Neutrophil (primary cell): ENCODE results near the gene STK32C.

Experiments
- H3K27ac ChIP-seq: fragments of 200-600 bp; sonication (generic); 2 replicates; pipeline ENCODE4 v1.5.1; 2016; ENCODE audit warnings: mild to moderate bottlenecking, moderate library complexity
- H3K27me3 ChIP-seq: fragments of 200-600 bp; sonication (generic); 2 replicates; pipeline ENCODE4 v1.6.0; 2016; ENCODE audit warnings: mild to moderate bottlenecking
- H3K36me3 ChIP-seq: fragments of 200-600 bp; sonication (generic); 2 replicates; pipeline ENCODE4 v1.5.1; 2017
- H3K4me1 ChIP-seq, 2 experiments: fragments of 200-600 bp in 1 of 2; sonication (generic) in 1 of 2; 1 replicate in 1 of 2; 2 replicates in 1 of 2; pipeline versions ENCODE4 v1.5.1 to v1.6.1; 2013 to 2016; ENCODE audit warnings: low read depth in 1 of 2, low read length in 1 of 2, mild to moderate bottlenecking in 1 of 2, moderate library complexity in 1 of 2; ENCODE audit not compliant: control insufficient read depth in 1 of 2, insufficient read depth in 1 of 2
- H3K4me3 ChIP-seq, 2 experiments: fragments of 200-600 bp in 1 of 2; sonication (generic) in 1 of 2; 1 replicate in 1 of 2; 2 replicates in 1 of 2; pipeline ENCODE4 v1.5.1; 2013 to 2016; ENCODE audit warnings: low read depth in 1 of 2, low read length in 1 of 2, mild to moderate bottlenecking in 1 of 2, moderate library complexity in 1 of 2
- H3K9me3 ChIP-seq: fragments of 200-600 bp; sonication (generic); 2 replicates; pipeline ENCODE4 v1.5.1; 2016
- TF ChIP-seq, protein P1 (sequence below): fragments of 200-600 bp; sonication (generic); IDR thresholded peaks from 2 replicates; pipeline ENCODE4 v1.5.1; 2016; ENCODE audit warnings: antibody characterized with exemption

The STK32C gene

DNA sequence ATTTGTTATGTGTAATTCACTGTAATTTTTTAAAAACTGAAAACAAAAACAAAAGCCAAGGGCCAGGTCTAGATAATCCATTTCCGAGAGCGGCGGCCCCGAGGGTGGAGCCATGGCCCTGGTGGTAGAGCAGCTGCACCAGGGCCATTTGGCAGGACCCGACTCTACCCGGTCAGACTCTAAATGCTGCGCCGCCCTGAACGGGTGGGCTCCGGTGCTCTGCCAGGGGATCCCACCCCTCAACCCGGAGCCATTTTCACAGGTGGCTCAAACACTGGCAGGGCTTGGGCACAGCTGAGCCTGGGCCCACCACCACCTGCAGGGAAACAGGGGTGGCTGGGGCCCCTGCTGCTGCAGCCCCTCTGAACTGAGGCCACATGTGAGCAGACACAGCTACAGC is 64.1 kb downstream of the STK32C start:
- no peak overlapping the region for H3K27ac ChIP-seq
- H3K4me1 ChIP-seq: peaks cover 7 to 8% of the 10 kb centered on the region in 2 experiments
- no peaks in the 10 kb centered on the region for H3K36me3 ChIP-seq
- no peak overlapping the region for H3K4me3 ChIP-seq
- TF ChIP-seq, protein P1, sequence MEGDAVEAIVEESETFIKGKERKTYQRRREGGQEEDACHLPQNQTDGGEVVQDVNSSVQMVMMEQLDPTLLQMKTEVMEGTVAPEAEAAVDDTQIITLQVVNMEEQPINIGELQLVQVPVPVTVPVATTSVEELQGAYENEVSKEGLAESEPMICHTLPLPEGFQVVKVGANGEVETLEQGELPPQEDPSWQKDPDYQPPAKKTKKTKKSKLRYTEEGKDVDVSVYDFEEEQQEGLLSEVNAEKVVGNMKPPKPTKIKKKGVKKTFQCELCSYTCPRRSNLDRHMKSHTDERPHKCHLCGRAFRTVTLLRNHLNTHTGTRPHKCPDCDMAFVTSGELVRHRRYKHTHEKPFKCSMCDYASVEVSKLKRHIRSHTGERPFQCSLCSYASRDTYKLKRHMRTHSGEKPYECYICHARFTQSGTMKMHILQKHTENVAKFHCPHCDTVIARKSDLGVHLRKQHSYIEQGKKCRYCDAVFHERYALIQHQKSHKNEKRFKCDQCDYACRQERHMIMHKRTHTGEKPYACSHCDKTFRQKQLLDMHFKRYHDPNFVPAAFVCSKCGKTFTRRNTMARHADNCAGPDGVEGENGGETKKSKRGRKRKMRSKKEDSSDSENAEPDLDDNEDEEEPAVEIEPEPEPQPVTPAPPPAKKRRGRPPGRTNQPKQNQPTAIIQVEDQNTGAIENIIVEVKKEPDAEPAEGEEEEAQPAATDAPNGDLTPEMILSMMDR: no peak
- peaks cover 12% of the 10 kb centered on the region for H3K27me3 ChIP-seq
- H3K9me3 ChIP-seq: no peaks in the 10 kb centered on the region

DNA sequence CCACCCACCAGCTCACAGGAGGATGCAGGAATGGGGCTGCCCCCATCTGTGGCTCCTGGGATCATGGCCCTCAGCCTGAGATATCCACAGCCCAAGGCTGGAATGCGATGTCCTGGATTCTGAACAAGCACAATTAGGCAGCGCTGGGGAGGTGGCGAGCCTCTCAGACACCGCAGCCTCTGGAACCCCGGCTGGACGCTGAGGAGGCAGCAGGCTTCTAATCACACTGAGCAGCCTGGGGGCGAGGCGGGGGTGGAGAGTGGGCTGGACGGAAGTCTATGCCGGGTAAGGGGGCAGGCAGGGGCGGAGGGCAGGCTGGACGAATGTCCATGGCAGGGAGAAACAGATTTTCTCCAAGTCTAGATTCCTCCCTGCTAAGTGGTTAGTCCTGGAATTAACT is 64.6 kb downstream of the STK32C start:
- no peak overlapping the region for H3K27ac ChIP-seq
- peaks cover 2 to 3% of the 10 kb centered on the region in 2 experiments for H3K4me1 ChIP-seq
- TF ChIP-seq, protein P1: no peak
- no peak overlapping the region for H3K4me3 ChIP-seq
- H3K9me3 ChIP-seq: no peaks in the 10 kb centered on the region
- H3K27me3 ChIP-seq: peaks cover 17% of the 10 kb centered on the region
- H3K36me3 ChIP-seq: no peaks in the 10 kb centered on the region

DNA sequence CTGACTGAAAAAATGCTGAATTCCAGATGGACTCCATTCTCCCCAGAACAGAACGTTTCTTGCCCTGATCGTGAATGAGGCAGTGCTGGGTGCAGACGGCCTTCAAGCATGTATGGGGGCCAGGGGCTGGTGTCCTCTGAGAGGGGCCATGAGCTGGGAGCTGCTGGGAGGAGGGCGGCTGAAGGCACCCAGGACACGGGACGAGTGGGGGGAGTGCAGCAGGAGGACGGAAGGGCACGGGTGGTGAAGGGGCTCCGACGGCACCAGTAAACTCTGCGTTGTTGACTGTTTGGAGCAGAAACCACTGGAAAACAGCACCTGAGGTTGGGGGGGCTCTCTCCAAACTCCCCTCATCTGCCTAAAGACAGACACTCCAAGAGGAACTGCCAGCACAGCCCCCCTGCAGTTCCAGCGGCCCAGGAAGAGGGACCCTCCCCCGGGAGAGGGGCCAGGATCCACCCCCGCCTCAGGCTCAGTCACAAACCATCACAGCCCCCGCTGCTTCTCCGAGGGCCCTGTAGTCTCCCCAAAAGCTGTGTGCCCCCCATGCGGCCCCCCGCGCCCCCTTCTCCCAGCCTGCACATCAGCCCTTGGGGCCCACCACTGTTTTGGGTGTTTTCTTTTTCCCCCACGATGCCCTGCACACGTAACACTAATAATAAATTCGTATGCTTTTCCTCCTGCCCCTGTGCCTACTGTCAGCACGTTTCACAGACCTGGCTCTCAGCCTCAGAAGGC is 65.5 kb downstream of the STK32C start:
- Histone ChIP-seq H3K4me1 (no peaks in the 10 kb centered on the region), H3K4me3 (no peak overlapping the region), H3K36me3 (no peaks in the 10 kb centered on the region), H3K9me3 (no peaks in the 10 kb centered on the region), H3K27ac (no peak overlapping the region), H3K27me3 (peaks cover 26% of the 10 kb centered on the region)
- TF ChIP-seq, protein P1: no peak

DNA sequence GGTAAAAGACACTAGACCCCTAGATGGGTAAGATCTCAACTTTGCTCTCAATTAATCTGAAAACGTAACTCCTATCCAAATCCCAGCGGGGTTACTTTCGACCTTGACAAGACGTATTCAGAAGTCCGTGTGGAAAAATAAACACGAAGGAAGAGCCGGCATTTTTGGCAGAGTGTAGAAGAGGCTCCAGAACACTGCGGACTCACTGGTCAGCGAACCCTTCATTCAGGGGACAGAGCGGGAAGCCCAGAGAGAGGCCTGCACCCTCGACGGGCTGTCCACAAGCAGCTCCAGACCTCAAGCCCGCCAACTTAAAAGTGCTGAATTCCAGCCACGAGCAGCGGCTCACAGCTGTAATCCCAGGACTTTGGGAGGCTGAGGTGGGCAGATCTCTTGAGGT is 66.3 kb downstream of the STK32C start:
- no peak overlapping the region for H3K27ac ChIP-seq
- no peak overlapping the region for H3K4me3 ChIP-seq
- H3K4me1 ChIP-seq: no peaks in the 10 kb centered on the region
- H3K27me3 ChIP-seq: peaks cover 34% of the 10 kb centered on the region
- no peaks in the 10 kb centered on the region for H3K36me3 ChIP-seq
- no peaks in the 10 kb centered on the region for H3K9me3 ChIP-seq
- TF ChIP-seq, protein P1: no peak

DNA sequence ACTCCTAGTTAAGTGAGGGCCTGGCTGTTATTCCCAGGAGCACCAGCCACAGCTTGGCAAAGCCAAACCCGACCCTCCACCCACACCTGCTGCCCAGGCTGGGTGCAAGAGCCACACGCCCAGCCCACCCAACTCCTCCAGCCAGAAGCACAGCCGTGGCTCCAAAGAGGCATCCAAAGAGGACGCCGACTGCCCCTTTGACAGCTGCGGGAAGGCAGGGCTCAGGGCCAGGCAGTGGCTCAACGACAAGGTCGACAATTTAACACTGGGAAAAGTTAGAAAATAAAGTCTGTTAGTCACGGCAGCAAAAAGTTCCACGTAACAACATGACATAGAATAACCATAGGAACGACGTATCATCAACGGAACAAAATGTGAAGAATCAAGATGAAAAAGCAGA is 66.7 kb downstream of the STK32C start:
- H3K27ac ChIP-seq: no peak overlapping the region
- H3K9me3 ChIP-seq: no peaks in the 10 kb centered on the region
- no peaks in the 10 kb centered on the region for H3K4me1 ChIP-seq
- no peak overlapping the region for H3K4me3 ChIP-seq
- TF ChIP-seq, protein P1: no peak
- H3K27me3 ChIP-seq: peaks cover 35% of the 10 kb centered on the region
- no peaks in the 10 kb centered on the region for H3K36me3 ChIP-seq
